Coronary artery (tissue), 2 donors: ENCODE data around the gene PPP4C.

Source experiments
- DNase-seq: peaks from one replicate; pipeline ENCODE4 v3.0.0-alpha.2; 2017; ENCODE audit warnings: low spot score
- H3K27ac ChIP-seq, 2 donors: fragments of 200-600 bp; sonication (generic); one replicate each; pipeline ENCODE4 v1.5.1; 2016 to 2019
- H3K4me3 ChIP-seq: fragments of 200-600 bp; sonication (generic); 2 replicates; pipeline ENCODE4 v1.5.1; 2016; ENCODE audit warnings: mild to moderate bottlenecking, moderate library complexity
- CTCF ChIP-seq: fragments of 200-600 bp; sonication (generic); IDR thresholded peaks from one replicate; pipeline ENCODE4 v1.5.1; 2019; ENCODE audit warnings: antibody characterized with exemption

PPP4C gene

GRCh38 chr16:30075503-30076275 is at the start of gene PPP4C:
Gene PPP4C, plus strand, starts transcription at chr16:30075994. Its CDS starts 384 bp downstream, at chr16:30076378.
- TF ChIP-seq CTCF, result no peak
- H3K27ac ChIP-seq, result peak within 1 kb of the TSS; percentile 82 to 96
- H3K4me3 ChIP-seq, result peak within 1 kb of the TSS; percentile 97
- peak; percentile 90 for DNase-seq

GRCh38 chr16:30026449-30026848 is 49.3 kb upstream of the PPP4C start:
- TF ChIP-seq CTCF, result no peak
- H3K27ac ChIP-seq, result no peak overlapping the region
- DNase-seq, result no peak
- H3K4me3 ChIP-seq, result no peak overlapping the region

- DNase-seq, result no peak
- Histone ChIP-seq H3K27ac (no peak overlapping the region), H3K4me3 (no peak overlapping the region)
- no peak for TF ChIP-seq CTCF
Measured at GRCh38 chr16:30027588-30028437, 48.0 kb upstream of the PPP4C start.

- DNase-seq, result no peak
- Histone ChIP-seq H3K4me3 (no peak overlapping the region), H3K27ac (no peak overlapping the region)
- TF ChIP-seq CTCF, result no peak
Measured at GRCh38 chr16:30028438-30029076, 47.2 kb upstream of the PPP4C start.

GRCh38 chr16:30030011-30030685 is 45.6 kb upstream of the PPP4C start:
- H3K27ac ChIP-seq, result no peak overlapping the region
- TF ChIP-seq CTCF, result no peak
- DNase-seq, result no peak

GRCh38 chr16:30030841-30031413 is 44.9 kb upstream of the PPP4C start, which contains the start of gene TLCD3B:
Gene TLCD3B, minus strand, starts transcription at chr16:30031271. Its CDS starts 744 bp downstream, at chr16:30030527.
- H3K27ac ChIP-seq, result no peak within 1 kb of the TSS
- peak within 1 kb of the TSS; percentile 59 for H3K4me3 ChIP-seq
- TF ChIP-seq CTCF, result no peak
- DNase-seq, result no peak

More at GRCh38 chr16:30030011-30030685, 45.6 kb upstream of the PPP4C start:
- H3K4me3 ChIP-seq, result no peak overlapping the region
